Upper lobe of left lung (tissue), 6 donors: ENCODE data around the gene MAB21L3. TPM values are rescaled to one million over a fixed set of nuclear protein-coding genes. Genes with fewer than 3 reads are reported as not detected.

Experiments used
- ATAC-seq, 2 donors: fragments of 200-7000 bp; cut with Tn5 transposase; one replicate each; pipeline ENCODE4 v1.9.1; 2022; ENCODE audit warnings: mild to moderate bottlenecking in 2 of 2, moderate library complexity in 2 of 2; ENCODE audit not compliant: low FRiP score in 2 of 2
- DNase-seq, 2 donors: peaks; one replicate each; pipeline ENCODE4 v3.0.0-alpha.2; 2019 to 2020
- H3K27ac ChIP-seq, 4 donors: fragments of 200-600 bp; sonication (generic); one replicate each; pipeline ENCODE4 v1.5.1; 2016 to 2019
- H3K27me3 ChIP-seq, 4 donors: fragments of 200-600 bp; sonication (generic); one replicate each; pipeline ENCODE4 v1.5.1; 2017 to 2019
- H3K36me3 ChIP-seq, 4 donors: fragments of 200-600 bp; sonication (generic); one replicate each; pipeline ENCODE4 v1.5.1; 2016 to 2019
- H3K4me1 ChIP-seq, 4 donors: fragments of 200-600 bp; sonication (generic); one replicate each; pipeline ENCODE4 v1.5.1; 2018 to 2019
- H3K4me3 ChIP-seq, 4 donors: fragments of 200-600 bp; sonication (generic); one replicate each; pipeline ENCODE4 v1.5.1; 2017 to 2019; ENCODE audit warnings: mild to moderate bottlenecking in 2 of 4, moderate library complexity in 1 of 4
- H3K9me3 ChIP-seq, 4 donors: fragments of 200-600 bp; sonication (generic); one replicate each; pipeline ENCODE4 v1.5.1; 2018 to 2019
- EP300 ChIP-seq, 4 donors: sonication (generic); formaldehyde crosslinking; IDR thresholded peaks; one replicate each; pipeline ENCODE4 v1.5.1; 2017; ENCODE audit warnings: antibody characterized with exemption in 4 of 4, control low read depth in 2 of 4
- POLR2A ChIP-seq, 4 donors: fragments of 450-650 bp; IDR thresholded peaks; one replicate each; pipeline ENCODE4 v1.5.1; 2016 to 2017; ENCODE audit warnings: antibody characterized with exemption in 4 of 4, mild to moderate bottlenecking in 2 of 4
- POLR2AphosphoS5 ChIP-seq, 2 donors: sonication (generic); formaldehyde crosslinking; IDR thresholded peaks; one replicate each; pipeline ENCODE4 v1.5.1; 2017; ENCODE audit warnings: antibody characterized with exemption in 2 of 2
- WGBS, 2 donors: methylation state at CpG; one replicate each; pipeline ENCODE4 v1.1.5; 2017 to 2018; 5-methylcytosine and 5-hydroxymethylcytosine counted together
- total RNA-seq, 6 donors: library from RNA; depleted of rRNA in 4 of 6; stranded (reverse); fragments of >200 nt in 4 of 6; gene quantifications; one replicate each; pipeline versions ENCODE4 v1.1.0 to v1.2.1, GENCODE V29; 2016 to 2021
- TF ChIP-seq, protein P1 (sequence below), 6 experiments: fragments of 450-650 bp in 4 of 6; fragments of 200-600 bp in 2 of 6; sonication (generic) in 2 of 6; IDR thresholded peaks; one replicate each; pipeline ENCODE4 v1.5.1; 2016 to 2019; ENCODE audit warnings: antibody characterized with exemption in 6 of 6
- donor health status: DM: no; HTN: no; CAD: no; lungs with moderate emphysema.
- donor health status: DM: no; HTN: yes; CAD: no; lungs with severe emphysema.

MAB21L3 gene
- total RNA-seq: 1 to 10 TPM in 4 of 6 donors, under 1 TPM in 2; 0.30 to 4.2 (median 1.2) TPM

DNA sequence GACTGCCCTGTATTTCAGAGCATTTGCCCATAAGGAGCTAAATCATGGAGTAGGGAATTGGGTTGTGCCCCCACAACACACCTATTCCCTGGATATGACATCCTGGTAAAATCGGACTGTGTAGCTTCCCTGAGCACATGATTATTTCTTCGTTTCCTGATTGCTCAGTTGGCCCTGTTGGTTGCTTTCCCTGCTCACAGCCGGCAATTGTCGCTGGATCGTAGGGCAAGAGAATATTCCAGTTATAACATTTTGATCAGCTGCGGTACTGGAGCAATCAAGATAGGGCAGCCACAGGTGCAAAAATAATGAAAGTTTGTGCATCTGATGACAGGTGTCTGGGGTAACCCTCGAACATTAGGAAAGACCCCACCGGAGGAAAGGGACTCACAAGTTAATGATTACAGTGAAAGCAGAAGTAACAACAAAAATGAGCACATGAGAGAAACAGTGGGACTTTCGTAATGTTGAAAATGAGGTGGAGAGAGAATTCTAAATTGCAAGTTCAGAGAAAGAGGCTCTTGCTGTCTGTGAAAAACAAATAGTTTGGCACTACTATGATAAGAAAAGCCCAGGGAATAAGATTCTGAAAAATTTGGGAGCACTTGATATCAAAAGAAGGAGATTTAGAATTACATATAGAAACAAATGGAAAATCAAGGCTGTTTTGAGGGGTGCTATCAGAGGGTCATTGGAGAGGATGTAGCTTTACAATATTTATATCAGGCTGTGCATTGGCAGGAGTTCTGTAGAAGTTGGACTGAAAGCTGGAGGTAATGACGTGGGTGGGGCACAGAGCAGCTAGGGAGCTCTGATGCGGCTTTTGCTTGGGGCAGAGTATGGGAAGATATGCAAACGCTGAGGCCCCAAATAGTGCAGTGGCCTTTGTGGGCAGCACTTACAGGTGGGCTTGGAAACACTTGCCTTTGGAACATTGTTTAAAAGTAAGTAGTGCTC lies at the start of gene MAB21L3:
MAB21L3 (plus strand) TSS at position 833 of the 957 bp plus-strand sequence. CDS start 1,217 bp downstream, outside the sequence.
- WGBS, 2 donors: 57 to 60% methylated on average over 12 of the region's 12 CpGs
- no peak for ATAC-seq
- Histone ChIP-seq H3K9me3 (no peaks in the 10 kb centered on the region), H3K36me3 (no peaks in the 10 kb centered on the region), H3K4me3 (no peak within 1 kb of the TSS), H3K27me3 (no peaks in the 10 kb centered on the region), H3K27ac (peak within 1 kb of the TSS in 3 of 4 donors; percentile 44 to 68 (median 48)), H3K4me1 (peaks cover 1 to 26% (median 10%) of the 10 kb centered on the region in 4 donors)
- DNase-seq: no peak
- TF ChIP-seq POLR2A (IDR thresholded peaks at IDR 0.05): no peak
- TF ChIP-seq, protein P1, sequence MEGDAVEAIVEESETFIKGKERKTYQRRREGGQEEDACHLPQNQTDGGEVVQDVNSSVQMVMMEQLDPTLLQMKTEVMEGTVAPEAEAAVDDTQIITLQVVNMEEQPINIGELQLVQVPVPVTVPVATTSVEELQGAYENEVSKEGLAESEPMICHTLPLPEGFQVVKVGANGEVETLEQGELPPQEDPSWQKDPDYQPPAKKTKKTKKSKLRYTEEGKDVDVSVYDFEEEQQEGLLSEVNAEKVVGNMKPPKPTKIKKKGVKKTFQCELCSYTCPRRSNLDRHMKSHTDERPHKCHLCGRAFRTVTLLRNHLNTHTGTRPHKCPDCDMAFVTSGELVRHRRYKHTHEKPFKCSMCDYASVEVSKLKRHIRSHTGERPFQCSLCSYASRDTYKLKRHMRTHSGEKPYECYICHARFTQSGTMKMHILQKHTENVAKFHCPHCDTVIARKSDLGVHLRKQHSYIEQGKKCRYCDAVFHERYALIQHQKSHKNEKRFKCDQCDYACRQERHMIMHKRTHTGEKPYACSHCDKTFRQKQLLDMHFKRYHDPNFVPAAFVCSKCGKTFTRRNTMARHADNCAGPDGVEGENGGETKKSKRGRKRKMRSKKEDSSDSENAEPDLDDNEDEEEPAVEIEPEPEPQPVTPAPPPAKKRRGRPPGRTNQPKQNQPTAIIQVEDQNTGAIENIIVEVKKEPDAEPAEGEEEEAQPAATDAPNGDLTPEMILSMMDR (IDR thresholded peaks at IDR 0.05): no peak
- no peak for TF ChIP-seq POLR2AphosphoS5 (IDR thresholded peaks at IDR 0.05)
- TF ChIP-seq EP300 (IDR thresholded peaks at IDR 0.05): no peak

DNA sequence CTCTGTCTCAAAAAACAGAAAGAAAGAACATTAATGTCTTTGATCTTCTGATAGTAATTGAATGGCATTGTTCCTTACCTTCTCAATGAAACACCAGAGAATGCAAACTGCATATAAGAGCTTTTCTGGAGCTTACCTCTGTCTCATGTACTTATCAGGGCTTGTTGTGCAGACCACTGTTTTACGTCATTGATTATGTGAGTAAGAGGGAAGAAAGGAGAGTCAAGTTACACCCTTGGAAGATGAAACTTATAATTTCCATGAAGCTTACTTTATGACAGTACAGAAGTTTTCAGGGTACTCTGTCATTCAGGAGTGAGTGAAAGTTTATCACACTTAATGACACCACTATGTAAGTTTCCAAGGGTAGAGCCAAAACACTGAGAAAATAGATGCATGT lies 49.0 kb upstream of the MAB21L3 start:
- Histone ChIP-seq H3K4me3 (no peak overlapping the region), H3K9me3 (peaks cover 0 to 3% (median 0%) of the 10 kb centered on the region in 4 donors), H3K27me3 (no peaks in the 10 kb centered on the region), H3K4me1 (no peaks in the 10 kb centered on the region), H3K27ac (no peak overlapping the region), H3K36me3 (peaks cover 0 to 12% (median 11%) of the 10 kb centered on the region in 4 donors)
- TF ChIP-seq POLR2AphosphoS5 (IDR thresholded peaks at IDR 0.05): no peak
- TF ChIP-seq, protein P1 (IDR thresholded peaks at IDR 0.05): no peak
- TF ChIP-seq EP300 (IDR thresholded peaks at IDR 0.05): no peak
- no peak for TF ChIP-seq POLR2A (IDR thresholded peaks at IDR 0.05)
- ATAC-seq (no peak), DNase-seq (no peak)
- 76 to 95% methylated on average over 1 of the region's 1 CpG for WGBS, 2 donors

DNA sequence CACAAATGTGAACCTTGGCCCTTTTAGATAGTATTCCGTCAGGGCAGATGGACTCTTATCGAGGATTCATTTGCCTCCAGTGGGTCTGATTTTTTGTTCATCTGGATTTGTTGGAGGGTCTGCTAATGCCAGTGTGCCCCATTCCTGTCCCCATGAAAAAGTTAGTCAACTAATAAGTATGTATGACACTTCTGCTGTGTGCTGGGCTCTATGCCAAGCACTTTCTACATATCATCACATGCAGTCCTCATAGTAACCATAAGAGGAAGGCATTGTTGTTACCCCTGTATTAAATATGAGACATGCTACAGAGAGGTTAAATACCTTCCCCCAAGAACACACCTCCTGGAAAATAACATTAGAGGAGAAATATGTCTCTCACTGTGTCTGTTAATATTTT lies 46.6 kb upstream of the MAB21L3 start:
- Histone ChIP-seq H3K4me3 (no peak overlapping the region), H3K9me3 (no peaks in the 10 kb centered on the region), H3K4me1 (no peaks in the 10 kb centered on the region), H3K36me3 (peaks cover 0 to 20% (median 14%) of the 10 kb centered on the region in 4 donors), H3K27me3 (no peaks in the 10 kb centered on the region), H3K27ac (no peak overlapping the region)
- ATAC-seq (no peak), DNase-seq (no peak)
- 90 to 98% methylated on average over 2 of the region's 2 CpGs for WGBS, 2 donors
- TF ChIP-seq POLR2AphosphoS5 (IDR thresholded peaks at IDR 0.05): no peak
- no peak for TF ChIP-seq POLR2A (IDR thresholded peaks at IDR 0.05)
- no peak for TF ChIP-seq EP300 (IDR thresholded peaks at IDR 0.05)
- TF ChIP-seq, protein P1 (IDR thresholded peaks at IDR 0.05): no peak

DNA sequence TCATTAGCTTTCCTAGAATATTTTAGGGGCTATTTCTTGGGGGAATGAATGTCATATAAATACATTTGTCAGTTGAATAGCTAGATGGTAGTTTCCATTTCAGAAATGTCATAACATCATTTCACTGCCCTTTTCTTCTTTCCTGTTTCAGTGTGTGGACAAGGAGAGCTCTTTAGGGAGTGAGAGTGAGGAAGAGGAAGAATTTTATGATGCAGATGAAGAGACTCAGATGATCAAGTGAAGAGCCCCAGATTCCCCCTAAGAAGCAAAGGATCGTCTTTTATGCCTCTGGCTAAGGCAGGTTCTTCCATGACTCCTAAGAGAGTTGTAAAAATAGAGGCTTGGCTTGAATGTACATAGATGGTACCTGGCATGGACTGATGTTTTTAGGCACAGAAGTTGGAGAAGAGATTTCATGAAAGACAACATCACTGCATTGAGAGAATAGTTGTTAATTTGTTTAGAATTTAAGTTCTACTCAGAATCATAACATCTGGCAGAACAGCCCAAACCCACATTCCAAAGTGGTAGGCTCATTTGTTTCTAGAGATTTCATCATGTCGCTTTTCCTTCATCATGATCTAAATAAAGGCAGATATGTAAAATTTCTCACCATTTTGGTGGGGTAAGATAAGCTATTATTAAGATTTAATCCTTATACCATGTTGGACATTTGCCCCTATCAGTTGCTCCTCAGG lies 44.2 kb upstream of the MAB21L3 start:
- Histone ChIP-seq H3K27me3 (no peaks in the 10 kb centered on the region), H3K36me3 (peaks cover 0 to 20% (median 15%) of the 10 kb centered on the region in 4 donors), H3K27ac (peak overlapping the region in 3 of 4 donors; percentile 1 to 42 (median 39)), H3K4me1 (no peaks in the 10 kb centered on the region), H3K9me3 (no peaks in the 10 kb centered on the region), H3K4me3 (no peak overlapping the region)
- TF ChIP-seq EP300 (IDR thresholded peaks at IDR 0.05) (no peak), POLR2A (IDR thresholded peaks at IDR 0.05) (no peak), POLR2AphosphoS5 (IDR thresholded peaks at IDR 0.05) (no peak)
- TF ChIP-seq, protein P1 (IDR thresholded peaks at IDR 0.05): no peak
- ATAC-seq (peak in 1 of 2 donors; percentile 83), DNase-seq (no peak)
- 74 to 91% methylated on average over 2 of the region's 2 CpGs for WGBS, 2 donors
